Activated T-cell treated with anti-CD3 and anti-CD28 coated beads, Interleukin-2, amount 50 U/mL, for 24 hours (primary cell): Measurements from ENCODE around the gene EXOSC6.
"Not testable (repeated sequence)": the region's sequence is repeated elsewhere in the genome, so short reads cannot be mapped to it uniquely, and the experiment has no call there.

ENCODE experiments used
- DNase-seq: peaks from one replicate; pipeline ENCODE4 v3.0.0-alpha.2; 2020
- H3K27ac Mint-ChIP-seq: 2 replicates; pipeline ENCODE4 v1.8.0; 2020; ENCODE audit warnings: mild to moderate bottlenecking, mixed read lengths
- H3K27me3 Mint-ChIP-seq: 2 replicates; pipeline ENCODE4 v1.8.0; 2020; ENCODE audit warnings: mixed read lengths
- H3K36me3 Mint-ChIP-seq: 2 replicates; pipeline ENCODE4 v1.8.0; 2020; ENCODE audit warnings: low read depth, mixed read lengths
- H3K4me1 Mint-ChIP-seq: 2 replicates; pipeline ENCODE4 v1.8.0; 2020; ENCODE audit warnings: low read depth, mixed read lengths
- H3K4me3 Mint-ChIP-seq: 2 replicates; pipeline ENCODE4 v1.8.0; 2020; ENCODE audit warnings: mild to moderate bottlenecking, moderate library complexity, mixed read lengths
- H3K9me3 Mint-ChIP-seq: 2 replicates; pipeline ENCODE4 v1.8.0; 2020; ENCODE audit warnings: mixed read lengths

EXOSC6 gene

DNA sequence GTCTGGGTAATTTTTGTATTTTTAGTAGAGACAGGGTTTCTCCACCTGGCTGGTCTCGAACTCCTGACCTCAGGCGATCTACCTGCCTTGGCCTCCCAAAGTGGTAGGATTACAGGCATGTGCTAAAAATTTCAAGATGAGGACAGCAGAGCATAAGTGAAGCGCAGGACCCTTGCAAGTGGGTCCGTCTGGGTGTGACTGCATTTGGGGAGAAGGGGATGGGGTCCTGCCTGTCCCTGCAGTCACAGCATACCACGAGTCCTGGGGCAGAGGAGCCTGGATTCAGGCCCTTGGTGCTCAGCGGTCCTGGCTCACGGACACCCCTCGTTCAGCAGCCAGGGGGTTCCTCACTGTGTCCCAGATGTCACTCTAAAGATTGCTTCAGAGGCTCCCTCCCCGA lies 53.5 kb downstream of the EXOSC6 start:
- not testable (repeated sequence) for H3K4me1 Mint-ChIP-seq, H3K36me3 Mint-ChIP-seq, DNase-seq, H3K4me3 Mint-ChIP-seq, H3K9me3 Mint-ChIP-seq, H3K27me3 Mint-ChIP-seq, H3K27ac Mint-ChIP-seq

DNA sequence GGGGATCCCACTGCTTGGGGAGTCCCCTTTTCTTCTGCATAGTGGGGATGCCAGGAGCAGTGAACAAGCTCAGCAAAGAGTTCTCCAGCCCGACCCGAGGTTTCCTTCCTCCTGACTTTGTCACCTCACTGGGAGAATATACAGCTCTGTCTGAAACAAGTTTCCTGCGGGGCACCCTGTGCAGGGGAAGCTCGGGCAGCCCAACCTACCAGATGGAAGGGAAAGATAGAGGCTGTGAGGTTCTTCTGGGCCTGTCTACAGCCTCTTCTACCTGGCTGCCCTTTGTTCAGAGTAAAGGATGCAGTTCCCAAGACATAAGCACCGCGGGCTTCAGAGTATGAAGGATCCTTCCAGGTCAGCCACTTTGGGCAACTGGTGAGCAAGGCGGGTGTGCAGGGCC lies 54.1 kb downstream of the EXOSC6 start:
- not testable (repeated sequence) for H3K4me3 Mint-ChIP-seq, H3K36me3 Mint-ChIP-seq, H3K27me3 Mint-ChIP-seq, H3K4me1 Mint-ChIP-seq, H3K27ac Mint-ChIP-seq, H3K9me3 Mint-ChIP-seq, DNase-seq
